A673 (cell line): ENCODE results near the gene ATXN1L.

Experiments used
- CTCF ChIP-seq: fragments of 300-800, 200-600 bp; sonication (generic); conservative IDR thresholded peaks from 2 replicates; pipeline ENCODE4 v1.5.1; 2017; ENCODE audit warnings: low read depth, mild to moderate bottlenecking, antibody characterized with exemption, low read length, moderate library complexity, mixed read lengths
- EZH2 ChIP-seq: fragments of 200-600 bp; sonication (generic); IDR thresholded peaks from 2 replicates; pipeline ENCODE4 v1.6.1; 2017; ENCODE audit warnings: borderline replicate concordance, low read depth, mild to moderate bottlenecking, mixed read lengths, antibody characterized with exemption, low read length; ENCODE audit not compliant: poor library complexity, severe bottlenecking

- TF ChIP-seq CTCF (no peak), EZH2 (no peak)
Measured at GRCh38 chr16:71873199-71873598, 27.4 kb downstream of the ATXN1L start.
